H9 (cell line): ENCODE measurements around the gene RNF141. TPM values are rescaled to one million over a fixed set of nuclear protein-coding genes. Genes with fewer than 3 reads are reported as not detected.

Experiments
- DNase-seq: peaks from one replicate; pipeline ENCODE4 v3.0.0-alpha.2; 2017
- H2AFZ ChIP-seq: one replicate; pipeline ENCODE4 v1.6.1; 2013; ENCODE audit warnings: mild to moderate bottlenecking, low read length, control low read depth, moderate library complexity
- H2AK5ac ChIP-seq: 2 replicates; pipeline ENCODE4 v1.6.1; 2013; ENCODE audit warnings: low read length, control low read depth, mixed read lengths; ENCODE audit not compliant: insufficient read length
- H2BK120ac ChIP-seq: one replicate; pipeline ENCODE4 v1.6.1; 2013; ENCODE audit warnings: low read depth, mild to moderate bottlenecking, low read length, control low read depth, inconsistent platforms; ENCODE audit not compliant: poor library complexity, severe bottlenecking
- H2BK12ac ChIP-seq: 2 replicates; pipeline ENCODE4 v1.6.1; 2013; ENCODE audit warnings: low read length, control low read depth, mixed read lengths, low read depth; ENCODE audit not compliant: insufficient read length
- H2BK15ac ChIP-seq: 2 replicates; pipeline ENCODE4 v1.6.1; 2013; ENCODE audit warnings: low read depth, low read length, control low read depth
- H2BK20ac ChIP-seq: one replicate; pipeline ENCODE4 v1.6.1; 2013; ENCODE audit warnings: low read depth, mild to moderate bottlenecking, low read length, control low read depth, inconsistent platforms; ENCODE audit not compliant: poor library complexity, severe bottlenecking
- H2BK5ac ChIP-seq: 2 replicates; pipeline ENCODE4 v1.6.1; 2013; ENCODE audit warnings: low read length, control low read depth, mixed read lengths; ENCODE audit not compliant: insufficient read length
- H3K14ac ChIP-seq: 2 replicates; pipeline ENCODE4 v1.6.1; 2013; ENCODE audit warnings: low read length, control low read depth; ENCODE audit not compliant: insufficient read depth
- H3K18ac ChIP-seq: 2 replicates; pipeline ENCODE4 v1.6.1; 2013; ENCODE audit warnings: low read depth, mild to moderate bottlenecking, mixed read lengths, low read length, control low read depth; ENCODE audit not compliant: insufficient read length
- H3K23ac ChIP-seq: 2 replicates; pipeline ENCODE4 v1.6.1; 2013; ENCODE audit warnings: low read length, control low read depth, mixed read lengths, low read depth; ENCODE audit not compliant: insufficient read length
- H3K23me2 ChIP-seq: 2 replicates; pipeline ENCODE4 v1.6.1; 2013; ENCODE audit warnings: low read depth, mild to moderate bottlenecking, mixed read lengths, low read length, control low read depth; ENCODE audit not compliant: insufficient read length, poor library complexity, severe bottlenecking
- H3K27ac ChIP-seq: 2 replicates; pipeline ENCODE4 v1.5.1; 2013; ENCODE audit warnings: low read length, control low read depth, mixed read lengths, low read depth; ENCODE audit not compliant: insufficient read length
- H3K27me3 ChIP-seq: 2 replicates; pipeline ENCODE4 v1.6.1; 2013; ENCODE audit warnings: low read length, control low read depth, inconsistent platforms; ENCODE audit not compliant: insufficient read depth
- H3K4ac ChIP-seq: 2 replicates; pipeline ENCODE4 v1.6.1; 2013; ENCODE audit warnings: low read depth, mild to moderate bottlenecking, control low read depth, inconsistent platforms, low read length, moderate library complexity
- H3K4me1 ChIP-seq: 2 replicates; pipeline ENCODE4 v1.6.1; 2013; ENCODE audit warnings: low read length, control low read depth, inconsistent platforms; ENCODE audit not compliant: insufficient read depth
- H3K4me2 ChIP-seq: 2 replicates; pipeline ENCODE4 v1.6.1; 2013; ENCODE audit warnings: low read length, control low read depth, mixed read lengths; ENCODE audit not compliant: insufficient read length, insufficient read depth
- H3K56ac ChIP-seq: 2 replicates; pipeline ENCODE4 v1.6.1; 2013; ENCODE audit warnings: low read depth, mild to moderate bottlenecking, mixed read lengths, low read length, control low read depth; ENCODE audit not compliant: insufficient read length
- H3K79me1 ChIP-seq: 2 replicates; pipeline ENCODE4 v1.6.1; 2013; ENCODE audit warnings: low read depth, mild to moderate bottlenecking, moderate library complexity, low read length, control low read depth, inconsistent platforms; ENCODE audit not compliant: insufficient read depth, poor library complexity, severe bottlenecking
- H3K79me2 ChIP-seq: 2 replicates; pipeline ENCODE4 v1.6.1; 2013; ENCODE audit warnings: low read length, control low read depth, inconsistent platforms; ENCODE audit not compliant: insufficient read depth
- H3K9ac ChIP-seq: 2 replicates; pipeline ENCODE4 v1.6.1; 2013; ENCODE audit warnings: low read length, control low read depth, mixed read lengths; ENCODE audit not compliant: insufficient read length; ENCODE audit errors: extremely low read depth
- H3K9me3 ChIP-seq: one replicate; pipeline ENCODE4 v1.6.1; 2013; ENCODE audit warnings: low read depth, low read length, inconsistent platforms; ENCODE audit not compliant: control insufficient read depth
- H3T11ph ChIP-seq: one replicate; pipeline ENCODE4 v1.6.1; 2013; ENCODE audit warnings: mild to moderate bottlenecking, low read length, control low read depth, inconsistent platforms
- H4K20me1 ChIP-seq: one replicate; pipeline ENCODE4 v1.6.1; 2013; ENCODE audit not compliant: control insufficient read depth, insufficient read length, insufficient read depth
- H4K5ac ChIP-seq: 2 replicates; pipeline ENCODE4 v1.6.1; 2013; ENCODE audit warnings: low read depth, mild to moderate bottlenecking, mixed read lengths, low read length, control low read depth; ENCODE audit not compliant: insufficient read length
- H4K8ac ChIP-seq: replicated peaks from 2 replicates; pipeline ENCODE4 v1.6.1; 2013; ENCODE audit warnings: low read length, control low read depth, mixed read lengths, low read depth; ENCODE audit not compliant: insufficient read length
- H4K91ac ChIP-seq: 2 replicates; pipeline ENCODE4 v1.6.1; 2013; ENCODE audit warnings: low read depth, mild to moderate bottlenecking, moderate library complexity, mixed read lengths, low read length, control low read depth; ENCODE audit not compliant: insufficient read length
- H3K27ac Mint-ChIP-seq, 3 experiments: 2 replicates in 2 of 3; 3 replicates in 1 of 3; pipeline ENCODE4 v1.8.0; 2020 to 2021; ENCODE audit warnings: mixed read lengths in 3 of 3, mild to moderate bottlenecking in 1 of 3, moderate library complexity in 1 of 3
- H3K27me3 Mint-ChIP-seq: 2 replicates; pipeline ENCODE4 v1.8.0; 2021; ENCODE audit warnings: low read depth, mild to moderate bottlenecking, moderate library complexity, mixed read lengths
- H3K36me3 Mint-ChIP-seq, 3 experiments: 2 replicates in 2 of 3; 3 replicates in 1 of 3; pipeline ENCODE4 v1.8.0; 2020 to 2021; ENCODE audit warnings: low read depth in 3 of 3, mixed read lengths in 3 of 3; ENCODE audit not compliant: insufficient read depth in 1 of 3
- H3K4me1 Mint-ChIP-seq, 2 experiments: 2 replicates each; pipeline ENCODE4 v1.8.0; 2020; ENCODE audit warnings: mixed read lengths in 2 of 2
- H3K4me3 Mint-ChIP-seq, 2 experiments: 2 replicates in 1 of 2; 3 replicates in 1 of 2; pipeline ENCODE4 v1.8.0; 2020 to 2021; ENCODE audit warnings: mild to moderate bottlenecking in 2 of 2, mixed read lengths in 2 of 2, moderate library complexity in 1 of 2
- H3K9me3 Mint-ChIP-seq, 2 experiments: 2 replicates in 1 of 2; 3 replicates in 1 of 2; pipeline ENCODE4 v1.8.0; 2020; ENCODE audit warnings: mild to moderate bottlenecking in 2 of 2, mixed read lengths in 2 of 2, moderate library complexity in 1 of 2
- CTCF ChIP-seq: fragments of 200-600 bp; sonication (generic); conservative IDR thresholded peaks from 3 replicates; pipeline ENCODE4 v1.8.0; 2021; ENCODE audit warnings: antibody characterized with exemption, mild to moderate bottlenecking
- WGBS: extraction: QIAGEN DNeasy Blood & Tissue Kit; methylation state at CpG from one replicate; pipeline ENCODE4 v1.1.7; 2013; ENCODE audit warnings: missing lambda C conversion rate, low lambda C conversion rate, mixed read lengths; ENCODE audit not compliant: insufficient read length; ENCODE audit errors: extremely low coverage; 5-methylcytosine and 5-hydroxymethylcytosine counted together
- total RNA-seq: library from RNA; stranded (reverse); gene quantifications from 2 replicates; pipeline ENCODE4 v1.2.1, GENCODE V29; 2021

Gene RNF141
- total RNA-seq, 1 experiment from 2014 or later, result 24.7 TPM

GRCh38 chr11:10580623-10581022 is 39.6 kb upstream of the RNF141 start:
- no peak overlapping the region for H4K8ac ChIP-seq
- no peaks in the 10 kb centered on the region for H3K9me3 ChIP-seq
- no peak overlapping the region for H3K4ac ChIP-seq
- Mint-ChIP-seq H3K36me3 (peaks cover 0 to 4% (median 0%) of the 10 kb centered on the region in 3 experiments; a peak in 1 of 7 replicates), H3K27ac (no peak overlapping the region; a peak in 1 of 7 replicates), H3K27me3 (no peaks in the 10 kb centered on the region), H3K9me3 (no peaks in the 10 kb centered on the region), H3K4me1 (peaks cover 5 to 10% of the 10 kb centered on the region in 2 experiments; a peak in 3 of 4 replicates), H3K4me3 (no peak overlapping the region)
- no peaks in the 10 kb centered on the region for H3K4me1 ChIP-seq
- H3K23ac ChIP-seq, result no peak overlapping the region
- H2BK20ac ChIP-seq, result no peak overlapping the region
- no peak overlapping the region for H4K5ac ChIP-seq
- H2BK15ac ChIP-seq, result no peak overlapping the region
- no peak overlapping the region for H4K91ac ChIP-seq
- H3K18ac ChIP-seq, result no peak overlapping the region
- H3K79me1 ChIP-seq, result no peaks in the 10 kb centered on the region
- no peaks in the 10 kb centered on the region for H3K27me3 ChIP-seq
- no peak for TF ChIP-seq CTCF
- WGBS, result no CpG with 5 or more reads among the region's 4 CpGs
- H3K4me2 ChIP-seq, result no peak overlapping the region
- no peak overlapping the region for H3K9ac ChIP-seq
- H2AFZ ChIP-seq, result no peak overlapping the region
- no peak overlapping the region for H2BK12ac ChIP-seq
- H3T11ph ChIP-seq, result no peak overlapping the region
- H3K56ac ChIP-seq, result no peak overlapping the region
- H2BK120ac ChIP-seq, result no peak overlapping the region
- H4K20me1 ChIP-seq, result no peaks in the 10 kb centered on the region
- H3K27ac ChIP-seq, result no peak overlapping the region
- no peak overlapping the region for H2AK5ac ChIP-seq
- DNase-seq, result no peak
- H3K79me2 ChIP-seq, result no peaks in the 10 kb centered on the region
- no peaks in the 10 kb centered on the region for H3K23me2 ChIP-seq
- no peak overlapping the region for H3K14ac ChIP-seq
- no peak overlapping the region for H2BK5ac ChIP-seq
